Tibial nerve (tissue), 4 donors: ENCODE results near the gene CMSS1. TPM values are rescaled to one million over a fixed set of nuclear protein-coding genes. Genes with fewer than 3 reads are reported as not detected.

Experiments used
- DNase-seq, 2 donors: peaks; one replicate each; pipeline ENCODE4 v3.0.0-alpha.2; 2019; ENCODE audit warnings: low spot score in 2 of 2
- H3K27ac ChIP-seq, 4 donors: fragments of 200-600 bp; sonication (generic) in 3 of 4; one replicate each; pipeline ENCODE4 v1.5.1; 2017 to 2019; ENCODE audit warnings: mild to moderate bottlenecking in 1 of 4
- H3K27me3 ChIP-seq, 2 donors: fragments of 200-600 bp; sonication (generic) in 1 of 2; one replicate each; pipeline versions ENCODE4 v1.5.1 to v1.6.0; 2017 to 2019
- H3K36me3 ChIP-seq, 3 donors: fragments of 200-600 bp; sonication (generic); one replicate each; pipeline ENCODE4 v1.5.1; 2018 to 2019
- H3K4me1 ChIP-seq, 4 donors: fragments of 200-600 bp; sonication (generic) in 3 of 4; one replicate each; pipeline ENCODE4 v1.5.1; 2017 to 2019
- H3K4me3 ChIP-seq, 4 donors: fragments of 200-600 bp; sonication (generic) in 3 of 4; one replicate each; pipeline ENCODE4 v1.5.1; 2017 to 2019; ENCODE audit warnings: mild to moderate bottlenecking in 1 of 4, moderate library complexity in 1 of 4
- H3K9me3 ChIP-seq, 4 donors: fragments of 200-600 bp; sonication (generic) in 3 of 4; one replicate each; pipeline ENCODE4 v1.5.1; 2017 to 2019
- EP300 ChIP-seq, 2 donors: sonication (generic); formaldehyde crosslinking; IDR thresholded peaks; one replicate each; pipeline ENCODE4 v1.6.1; 2017; ENCODE audit warnings: antibody characterized with exemption in 2 of 2, mild to moderate bottlenecking in 1 of 2
- POLR2A ChIP-seq, 2 donors: fragments of 450-650 bp; IDR thresholded peaks; one replicate each; pipeline ENCODE4 v1.6.1; 2017; ENCODE audit warnings: antibody characterized with exemption in 2 of 2, mild to moderate bottlenecking in 2 of 2, moderate library complexity in 2 of 2
- WGBS, 2 donors: methylation state at CpG; one replicate each; pipeline ENCODE4 v1.1.5; 2018; 5-methylcytosine and 5-hydroxymethylcytosine counted together
- total RNA-seq, 4 donors: library from RNA; depleted of rRNA; stranded (reverse); fragments of >200 nt; gene quantifications; one replicate each; pipeline ENCODE4 v1.1.0, GENCODE V29; 2016
- TF ChIP-seq, protein P1 (sequence below), 5 experiments: fragments of 200-600 bp in 3 of 5; fragments of 450-650 bp in 2 of 5; sonication (generic) in 3 of 5; IDR thresholded peaks; one replicate each; pipeline ENCODE4 v1.5.1; 2016 to 2019; ENCODE audit warnings: antibody characterized with exemption in 5 of 5, mild to moderate bottlenecking in 3 of 5, moderate library complexity in 2 of 5

Gene CMSS1
- total RNA-seq, 4 donors from 2014 or later, result 5.5 to 29.1 (median 15.7) TPM

- WGBS, 2 donors, result 66 to 77% methylated on average over 5 of the region's 5 CpGs
- H3K4me3 ChIP-seq, result no peak overlapping the region
- no peak for DNase-seq
- no peak overlapping the region for H3K27ac ChIP-seq
- peaks cover 0 to 3% (median 0%) of the 10 kb centered on the region in 4 donors for H3K4me1 ChIP-seq
- no peaks in the 10 kb centered on the region for H3K9me3 ChIP-seq
- H3K27me3 ChIP-seq, result no peaks in the 10 kb centered on the region
- TF ChIP-seq EP300 (IDR thresholded peaks at IDR 0.05) (no peak), POLR2A (IDR thresholded peaks at IDR 0.05) (no peak)
- TF ChIP-seq, protein P1, sequence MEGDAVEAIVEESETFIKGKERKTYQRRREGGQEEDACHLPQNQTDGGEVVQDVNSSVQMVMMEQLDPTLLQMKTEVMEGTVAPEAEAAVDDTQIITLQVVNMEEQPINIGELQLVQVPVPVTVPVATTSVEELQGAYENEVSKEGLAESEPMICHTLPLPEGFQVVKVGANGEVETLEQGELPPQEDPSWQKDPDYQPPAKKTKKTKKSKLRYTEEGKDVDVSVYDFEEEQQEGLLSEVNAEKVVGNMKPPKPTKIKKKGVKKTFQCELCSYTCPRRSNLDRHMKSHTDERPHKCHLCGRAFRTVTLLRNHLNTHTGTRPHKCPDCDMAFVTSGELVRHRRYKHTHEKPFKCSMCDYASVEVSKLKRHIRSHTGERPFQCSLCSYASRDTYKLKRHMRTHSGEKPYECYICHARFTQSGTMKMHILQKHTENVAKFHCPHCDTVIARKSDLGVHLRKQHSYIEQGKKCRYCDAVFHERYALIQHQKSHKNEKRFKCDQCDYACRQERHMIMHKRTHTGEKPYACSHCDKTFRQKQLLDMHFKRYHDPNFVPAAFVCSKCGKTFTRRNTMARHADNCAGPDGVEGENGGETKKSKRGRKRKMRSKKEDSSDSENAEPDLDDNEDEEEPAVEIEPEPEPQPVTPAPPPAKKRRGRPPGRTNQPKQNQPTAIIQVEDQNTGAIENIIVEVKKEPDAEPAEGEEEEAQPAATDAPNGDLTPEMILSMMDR (IDR thresholded peaks at IDR 0.05), result no peak
- H3K36me3 ChIP-seq, result no peaks in the 10 kb centered on the region
Observed at GRCh38 chr3:100032243-100032642, 214.6 kb downstream of the CMSS1 start.

DNA sequence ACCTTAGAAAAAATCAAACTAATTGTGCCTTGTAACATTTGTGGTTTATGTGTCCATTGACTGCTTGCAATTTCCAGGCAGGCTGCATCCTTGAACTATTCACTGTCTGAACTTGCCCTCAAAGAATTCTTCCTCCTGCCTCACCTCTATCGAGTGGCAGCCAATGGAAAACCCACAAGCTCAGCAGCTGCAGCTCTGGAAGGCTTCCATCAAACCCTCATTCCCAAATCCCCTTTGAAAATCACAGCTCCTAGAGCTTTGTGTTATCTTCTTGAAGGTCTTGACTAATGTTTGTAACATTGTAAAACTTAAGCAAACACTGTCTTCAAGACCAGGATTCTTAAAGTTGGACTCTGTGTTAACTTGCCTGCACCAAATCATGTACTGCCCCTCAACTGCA, 215.5 kb downstream of the CMSS1 start:
- Histone ChIP-seq H3K27me3 (no peaks in the 10 kb centered on the region), H3K9me3 (no peaks in the 10 kb centered on the region), H3K4me1 (peaks cover 0 to 3% (median 0%) of the 10 kb centered on the region in 4 donors), H3K36me3 (no peaks in the 10 kb centered on the region), H3K27ac (no peak overlapping the region), H3K4me3 (no peak overlapping the region)
- TF ChIP-seq POLR2A (IDR thresholded peaks at IDR 0.05), result no peak
- TF ChIP-seq, protein P1 (IDR thresholded peaks at IDR 0.05), result no peak
- TF ChIP-seq EP300 (IDR thresholded peaks at IDR 0.05), result no peak
- no peak for DNase-seq
- WGBS, 2 donors, result 67 to 68% methylated on average over 1 of the region's 1 CpG

- no peak overlapping the region for H3K27ac ChIP-seq
Observed at GRCh38 chr3:100033903-100034471, 216.3 kb downstream of the CMSS1 start.

GRCh38 chr3:100039075-100039474, 221.4 kb downstream of the CMSS1 start:
- Histone ChIP-seq H3K4me3 (no peak overlapping the region), H3K27me3 (no peaks in the 10 kb centered on the region), H3K27ac (peak overlapping the region in 1 of 4 donors; percentile 95), H3K9me3 (no peaks in the 10 kb centered on the region), H3K4me1 (peaks cover 3 to 34% (median 29%) of the 10 kb centered on the region in 4 donors), H3K36me3 (no peaks in the 10 kb centered on the region)
- no peak for DNase-seq
- TF ChIP-seq EP300 (IDR thresholded peaks at IDR 0.05) (no peak), POLR2A (IDR thresholded peaks at IDR 0.05) (no peak)
- TF ChIP-seq, protein P1 (IDR thresholded peaks at IDR 0.05), result no peak

More at GRCh38 chr3:100033903-100034471, 216.3 kb downstream of the CMSS1 start:
- no peak for TF ChIP-seq EP300 (IDR thresholded peaks at IDR 0.05)
- TF ChIP-seq POLR2A (IDR thresholded peaks at IDR 0.05), result no peak
- TF ChIP-seq, protein P1 (IDR thresholded peaks at IDR 0.05), result no peak
- DNase-seq, result no peak
- H3K27me3 ChIP-seq, result no peaks in the 10 kb centered on the region
- H3K36me3 ChIP-seq, result no peaks in the 10 kb centered on the region
- H3K4me1 ChIP-seq, result peaks cover 0 to 3% (median 0%) of the 10 kb centered on the region in 4 donors
- 90 to 93% methylated on average over 3 of the region's 3 CpGs for WGBS, 2 donors
- H3K4me3 ChIP-seq, result no peak overlapping the region
- H3K9me3 ChIP-seq, result no peaks in the 10 kb centered on the region

- DNase-seq, result peak in 1 of 2 donors; percentile 41
- Histone ChIP-seq H3K9me3 (no peaks in the 10 kb centered on the region), H3K4me3 (no peak overlapping the region), H3K27me3 (no peaks in the 10 kb centered on the region), H3K27ac (peak overlapping the region; percentile 53 to 95 (median 70)), H3K4me1 (peaks cover 3 to 37% (median 30%) of the 10 kb centered on the region in 4 donors), H3K36me3 (no peaks in the 10 kb centered on the region)
- 31 to 33% methylated on average over 3 of the region's 3 CpGs for WGBS, 2 donors
- TF ChIP-seq, protein P1 (IDR thresholded peaks at IDR 0.05), result no peak
- TF ChIP-seq EP300 (IDR thresholded peaks at IDR 0.05), result peak in 1 of 2 donors; percentile 73
Observed at GRCh38 chr3:100040451-100041225, 223.0 kb downstream of the CMSS1 start.
